Aorta (tissue), 5 donors: ENCODE measurements around the gene RALGPS1. TPM values are rescaled to one million over a fixed set of nuclear protein-coding genes. Genes with fewer than 3 reads are reported as not detected.

ENCODE experiments used
- ATAC-seq: fragments of 200-7000 bp; cut with Tn5 transposase; one replicate; pipeline ENCODE4 v1.9.1; 2022; ENCODE audit warnings: moderate library complexity; ENCODE audit not compliant: low FRiP score
- DNase-seq, 2 donors: peaks; one replicate each; pipeline ENCODE4 v3.0.0-alpha.2; 2020
- H3K27ac ChIP-seq, 2 donors: one replicate each; pipeline ENCODE4 v1.5.1; 2013; ENCODE audit warnings: low read length in 2 of 2, mild to moderate bottlenecking in 2 of 2, moderate library complexity in 2 of 2, control low read depth in 1 of 2, inconsistent platforms in 1 of 2, low read depth in 1 of 2
- H3K27me3 ChIP-seq, 2 donors: one replicate each; pipeline ENCODE4 v1.6.1; 2013; ENCODE audit warnings: control low read depth in 1 of 2, low read length in 1 of 2, mild to moderate bottlenecking in 1 of 2, moderate library complexity in 1 of 2; ENCODE audit not compliant: insufficient read depth in 2 of 2, control insufficient read depth in 1 of 2
- H3K36me3 ChIP-seq, 2 donors: one replicate each; pipeline ENCODE4 v1.6.1; 2013; ENCODE audit warnings: control low read depth in 1 of 2, low read length in 1 of 2, mild to moderate bottlenecking in 1 of 2; ENCODE audit not compliant: insufficient read depth in 2 of 2, control insufficient read depth in 1 of 2
- H3K4me1 ChIP-seq, 2 donors: one replicate each; pipeline ENCODE4 v1.6.1; 2013; ENCODE audit warnings: low read length in 2 of 2, control low read depth in 1 of 2, mild to moderate bottlenecking in 1 of 2, moderate library complexity in 1 of 2; ENCODE audit not compliant: insufficient read depth in 2 of 2, control insufficient read depth in 1 of 2
- H3K4me3 ChIP-seq, 2 donors: one replicate each; pipeline ENCODE4 v1.5.1; 2013; ENCODE audit warnings: low read length in 2 of 2, control low read depth in 1 of 2, mild to moderate bottlenecking in 1 of 2
- H3K9me3 ChIP-seq: one replicate; pipeline ENCODE4 v1.6.1; 2013; ENCODE audit warnings: mild to moderate bottlenecking, low read length; ENCODE audit not compliant: control insufficient read depth
- WGBS, 2 donors: extraction: QIAGEN DNeasy Blood & Tissue Kit; methylation state at CpG; one replicate each; pipeline ENCODE4 v1.1.7; 2013; 5-methylcytosine and 5-hydroxymethylcytosine counted together
- intact Hi-C, 2 donors: fragments of 100-400 bp; cut with DNase I; formaldehyde crosslinking; loops; one replicate each; pipeline versions ENCODE4 v1.14.2 to v1.15.0; 2022
- polyA plus RNA-seq, 2 donors: library from polyadenylated mRNA; stranded (reverse); fragments of 200-250 nt; gene quantifications; one replicate each; pipeline ENCODE4 v1.2.3, GENCODE V29; 2013
- total RNA-seq, 2 donors: library from RNA; stranded (reverse); fragmentation: NEBNext Ultra II Directional; extraction: Animal tissue kit (Norgen Biotek cat#: 25700); gene quantifications; one replicate each; pipeline ENCODE4 v1.2.1, GENCODE V29; 2021
- donor health status: healthy with polysubstance abuse.
- donor health status: Bipolar disorder and iron deficiency.
- donor health status: DM: no; HTN: no; CAD: no.
- donor health status: DM: no; HTN: no; CAD: no.
- donor health status: DM: yes; HTN: yes; CAD: no.

Gene RALGPS1
- total and polyA plus RNA-seq, 4 donors: 2.0 to 19.7 (median 8.3) TPM

DNA sequence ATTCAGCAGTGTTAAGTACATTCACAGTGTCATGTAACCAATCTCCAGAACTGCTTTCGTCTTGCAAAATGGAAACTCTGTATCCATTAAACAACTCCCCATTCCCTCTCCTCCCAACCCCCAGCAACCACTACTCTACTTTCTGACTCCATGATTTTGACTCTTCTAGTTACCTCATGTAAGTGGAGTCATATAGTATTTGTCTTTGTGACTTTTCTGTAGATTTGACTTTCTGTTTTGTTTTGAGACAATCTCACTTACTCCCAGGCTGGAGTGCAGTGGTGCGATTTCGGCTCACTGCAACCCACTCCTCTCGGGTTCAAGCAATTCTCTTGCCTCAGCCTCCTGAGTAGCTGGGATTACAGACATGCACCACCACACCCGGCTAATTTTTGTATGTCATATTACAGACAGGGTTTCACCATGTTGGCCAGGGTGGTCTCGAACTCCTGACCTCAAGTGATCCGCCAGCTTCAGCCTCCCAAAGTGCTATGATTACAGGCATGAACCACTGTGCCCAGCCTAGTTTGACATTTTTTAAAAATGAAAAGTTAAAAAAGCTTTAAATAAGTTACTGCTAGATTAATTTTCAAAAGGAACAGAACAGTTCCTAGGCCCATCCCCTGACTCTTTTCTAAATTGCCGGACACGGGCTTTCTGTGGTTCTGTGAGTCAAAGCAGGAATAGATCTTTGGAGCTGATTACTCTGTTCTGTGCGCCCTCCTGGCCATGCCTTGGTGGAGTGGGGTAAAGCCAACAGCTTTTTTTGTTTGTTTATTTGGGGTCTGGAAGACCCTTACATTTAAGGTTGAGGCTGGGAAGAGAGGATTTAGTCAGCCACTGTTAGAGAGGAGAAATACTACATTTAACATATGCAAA is 59.3 kb downstream of the RALGPS1 start:
- no peaks in the 10 kb centered on the region for H3K36me3 ChIP-seq

GRCh38 chr9:126974594-126974993 is 60.0 kb downstream of the RALGPS1 start:
- 91 to 96% methylated on average over 6 of the region's 6 CpGs for WGBS, 2 donors
- intact Hi-C loops: loop anchor here in 1 of 2 donors (10.0 kb wide), 1 partner anchor 140 kb away; no protein-coding TSS in a partner anchor
- ATAC-seq (no peak), DNase-seq (no peak)
- no peaks in the 10 kb centered on the region for H3K36me3 ChIP-seq
- no peak overlapping the region for H3K4me3 ChIP-seq
- H3K4me1 ChIP-seq: no peaks in the 10 kb centered on the region
- no peaks in the 10 kb centered on the region for H3K27me3 ChIP-seq
- no peak overlapping the region for H3K27ac ChIP-seq
- no peaks in the 10 kb centered on the region for H3K9me3 ChIP-seq

More for the DNA sequence above, 59.3 kb downstream of the RALGPS1 start:
- intact Hi-C loops: loop anchor here (2.0 to 10.0 kb wide), 2 partner anchors 141 to 225 kb away; no protein-coding TSS in a partner anchor
- no peaks in the 10 kb centered on the region for H3K9me3 ChIP-seq
- DNase-seq (no peak), ATAC-seq (no peak)
- H3K4me1 ChIP-seq: no peaks in the 10 kb centered on the region
- no peak overlapping the region for H3K4me3 ChIP-seq
- H3K27ac ChIP-seq: no peak overlapping the region
- H3K27me3 ChIP-seq: no peaks in the 10 kb centered on the region
- 97% methylated on average over 10 of the region's 10 CpGs for WGBS, 2 donors

- H3K4me3 ChIP-seq: no peak overlapping the region
- H3K9me3 ChIP-seq: no peaks in the 10 kb centered on the region
- 64% methylated on average over 8 of the region's 8 CpGs for WGBS, 2 donors
- no peak for ATAC-seq
- H3K27me3 ChIP-seq: no peaks in the 10 kb centered on the region
- H3K4me1 ChIP-seq: no peaks in the 10 kb centered on the region
- H3K36me3 ChIP-seq: no peaks in the 10 kb centered on the region
- H3K27ac ChIP-seq: no peak overlapping the region
- intact Hi-C loops: loop anchor here in 1 of 2 donors (10.0 kb wide), 1 partner anchor 139 kb away; no protein-coding TSS in a partner anchor
- no peak for DNase-seq
These were observed 61.0 kb downstream of the RALGPS1 start for GRCh38 chr9:126975327-126976220.

- ATAC-seq (no peak), DNase-seq (no peak)
- intact Hi-C loops: loop anchor here in 1 of 2 donors (10.0 kb wide), 1 partner anchor 135 kb away; no protein-coding TSS in a partner anchor
- Histone ChIP-seq H3K4me3 (no peak overlapping the region), H3K4me1 (no peaks in the 10 kb centered on the region), H3K27ac (no peak overlapping the region), H3K9me3 (no peaks in the 10 kb centered on the region), H3K36me3 (no peaks in the 10 kb centered on the region), H3K27me3 (no peaks in the 10 kb centered on the region)
- 87 to 93% methylated on average over 5 of the region's 5 CpGs for WGBS, 2 donors
These were observed 64.9 kb downstream of the RALGPS1 start for GRCh38 chr9:126979461-126979860.

DNA sequence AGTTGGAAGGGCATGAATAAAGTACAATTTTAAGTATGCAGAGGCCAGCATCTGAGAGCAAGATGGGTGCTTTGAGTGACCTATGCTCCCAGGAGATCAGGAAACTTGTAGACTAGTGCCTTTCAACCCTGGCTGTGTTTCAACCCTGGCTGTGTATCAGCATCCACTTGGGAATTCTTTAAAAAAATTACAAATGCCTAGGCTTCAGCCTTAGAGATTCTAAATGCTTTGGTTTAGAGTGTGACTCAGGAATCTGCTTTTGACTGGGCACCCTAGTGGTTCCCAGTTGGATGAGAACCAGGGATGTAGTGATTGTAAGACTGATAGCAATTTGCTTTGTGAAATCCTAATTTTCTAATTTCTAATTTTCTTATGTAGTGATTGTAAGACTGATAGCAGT is 65.6 kb downstream of the RALGPS1 start:
- Histone ChIP-seq H3K27me3 (no peaks in the 10 kb centered on the region), H3K4me3 (no peak overlapping the region), H3K36me3 (no peaks in the 10 kb centered on the region), H3K4me1 (no peaks in the 10 kb centered on the region), H3K27ac (no peak overlapping the region), H3K9me3 (no peaks in the 10 kb centered on the region)
- DNase-seq: no peak
- ATAC-seq: no peak
- intact Hi-C loops: no loop called here

DNA sequence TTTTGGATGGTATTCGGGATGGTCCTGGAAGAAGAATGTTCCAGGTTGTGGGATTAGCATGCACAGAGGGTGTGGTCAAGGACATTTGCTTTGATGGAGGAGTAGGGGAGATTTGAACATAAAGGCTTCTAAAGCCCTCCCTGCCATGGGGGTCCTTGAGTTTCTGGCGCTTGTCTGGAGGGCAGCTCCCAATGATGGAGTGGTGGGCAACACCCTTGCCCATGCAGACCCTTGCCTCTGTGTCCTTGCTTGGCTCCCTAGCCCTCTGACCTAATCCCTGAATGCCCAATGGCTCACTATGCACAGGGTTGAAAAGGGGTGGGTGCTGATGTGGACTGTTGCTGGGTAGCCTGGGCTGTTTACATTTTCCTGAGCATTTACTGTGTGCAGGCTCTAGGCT is 66.6 kb downstream of the RALGPS1 start:
- intact Hi-C loops: no loop called here
- Histone ChIP-seq H3K27ac (no peak overlapping the region), H3K9me3 (no peaks in the 10 kb centered on the region), H3K4me1 (no peaks in the 10 kb centered on the region), H3K27me3 (no peaks in the 10 kb centered on the region), H3K4me3 (no peak overlapping the region), H3K36me3 (no peaks in the 10 kb centered on the region)
- DNase-seq (no peak), ATAC-seq (no peak)
- WGBS, 2 donors: 97 to 98% methylated on average over 2 of the region's 2 CpGs

DNA sequence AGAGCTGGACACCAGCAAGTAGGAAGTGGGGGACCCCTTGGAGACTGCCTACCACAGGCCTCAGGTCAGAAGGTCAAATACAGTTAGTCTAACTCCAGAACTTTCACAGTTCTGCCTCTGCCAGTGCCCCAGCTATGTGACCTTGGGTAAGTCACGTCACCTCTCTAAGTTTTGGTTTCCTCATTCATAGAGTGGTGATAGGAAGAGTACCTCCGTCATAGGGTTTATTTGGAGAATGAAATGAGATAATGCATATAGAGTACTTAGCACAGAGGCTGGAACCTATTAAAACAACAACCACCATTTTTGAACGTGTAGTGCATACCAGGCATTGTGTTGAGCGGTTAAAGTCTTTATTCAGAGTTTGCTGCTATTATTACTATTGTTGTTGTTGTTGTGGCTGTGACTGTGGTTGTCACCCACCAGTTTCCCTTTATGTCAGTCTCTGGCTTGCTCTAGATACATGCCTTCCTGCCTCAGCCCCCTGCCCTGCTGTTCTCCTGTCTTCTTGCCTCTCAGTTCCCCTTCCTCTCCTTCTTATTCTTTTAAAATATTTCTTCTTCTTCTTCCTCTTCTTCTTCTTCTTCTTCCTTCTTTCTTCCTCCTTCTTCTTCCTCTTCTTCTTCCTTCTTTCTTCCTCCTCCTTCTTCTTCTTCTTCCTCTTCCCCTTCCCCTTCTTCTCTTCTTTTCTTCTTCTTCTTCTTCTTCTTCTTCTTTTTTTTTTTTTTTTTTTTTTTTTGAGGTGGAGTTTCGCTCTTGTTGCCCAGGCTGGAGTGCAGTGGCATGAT is 67.8 kb downstream of the RALGPS1 start:
- intact Hi-C loops: no loop called here
- Histone ChIP-seq H3K27ac (no peak overlapping the region), H3K4me3 (no peak overlapping the region), H3K4me1 (no peaks in the 10 kb centered on the region), H3K9me3 (no peaks in the 10 kb centered on the region), H3K27me3 (no peaks in the 10 kb centered on the region), H3K36me3 (no peaks in the 10 kb centered on the region)
- no peak for DNase-seq
- 94 to 98% methylated on average over 5 of the region's 5 CpGs for WGBS, 2 donors
- ATAC-seq: no peak

DNA sequence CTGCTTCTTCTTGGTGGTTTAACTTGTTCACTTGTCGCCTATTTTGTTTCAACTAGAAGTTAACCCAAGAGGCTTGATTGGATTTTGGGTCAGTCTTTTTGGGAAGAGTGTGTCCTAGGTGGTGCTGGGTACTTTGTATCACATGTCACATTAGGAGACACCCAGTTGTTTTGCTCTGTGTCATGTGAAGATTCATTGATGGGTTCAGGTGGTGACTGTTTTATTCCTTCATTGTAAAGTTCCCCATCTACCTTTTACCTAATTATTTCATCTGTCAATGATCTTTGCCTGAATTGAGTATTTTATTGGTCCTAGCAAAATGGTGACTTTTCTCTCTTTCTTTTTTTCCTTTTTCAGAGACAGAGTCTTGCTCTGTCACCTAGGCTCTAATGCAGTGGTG is 69.2 kb downstream of the RALGPS1 start:
- Histone ChIP-seq H3K27ac (no peak overlapping the region), H3K4me3 (no peak overlapping the region), H3K27me3 (no peaks in the 10 kb centered on the region), H3K4me1 (no peaks in the 10 kb centered on the region), H3K9me3 (no peaks in the 10 kb centered on the region), H3K36me3 (no peaks in the 10 kb centered on the region)
- ATAC-seq (no peak), DNase-seq (no peak)
- intact Hi-C loops: no loop called here
- 99 to 100% methylated on average over 1 of the region's 1 CpG for WGBS, 2 donors
